HCT116 (cell line): ENCODE measurements around the gene ZNF621.

Source experiments
- ELF1 ChIP-seq: IDR thresholded peaks from 2 replicates; pipeline ENCODE4 v1.6.1; 2012; ENCODE audit warnings: low read depth, borderline replicate concordance
- FOSL1 ChIP-seq: IDR thresholded peaks from 2 replicates; pipeline ENCODE4 v1.6.1; 2012; ENCODE audit warnings: low read depth
- POLR2A ChIP-seq: IDR thresholded peaks from 2 replicates; pipeline ENCODE4 v1.7.0; 2011; ENCODE audit warnings: borderline replicate concordance; ENCODE audit not compliant: insufficient read depth, insufficient read length; ENCODE audit errors: extremely low read depth
- POLR2AphosphoS5 ChIP-seq: IDR thresholded peaks from 2 replicates; pipeline ENCODE4 v1.6.1; 2011; ENCODE audit warnings: mild to moderate bottlenecking, low read depth, low read length, moderate library complexity
- SRF ChIP-seq: IDR thresholded peaks from 2 replicates; pipeline ENCODE4 v1.6.1; 2012; ENCODE audit warnings: low read depth
- TCF7L2 ChIP-seq: IDR thresholded peaks from 2 replicates; pipeline ENCODE4 v1.7.0; 2011; ENCODE audit warnings: borderline replicate concordance, inconsistent platforms; ENCODE audit not compliant: insufficient read depth, insufficient read length; ENCODE audit errors: extremely low read depth
- YY1 ChIP-seq: IDR thresholded peaks from 2 replicates; pipeline ENCODE4 v1.6.1; 2011; ENCODE audit warnings: low read length, low read depth, moderate library complexity, mild to moderate bottlenecking; ENCODE audit not compliant: insufficient replicate concordance; ENCODE audit errors: extremely low read depth
- ZNF274 ChIP-seq: fragments of 200-500 bp; sonication (Bioruptor generic); IDR thresholded peaks from 2 replicates; pipeline ENCODE4 v1.6.1; 2014; ENCODE audit warnings: mild to moderate bottlenecking, low read depth, low read length, inconsistent platforms
- TF ChIP-seq, protein P1 (sequence below), 3 experiments: fragments of 200-600 bp in 1 of 3; sonication (generic) in 1 of 3; IDR thresholded peaks in 2 of 3; conservative IDR thresholded peaks in 1 of 3; 2 replicates each; pipeline ENCODE4 v1.5.1; 2012 to 2017; ENCODE audit warnings: low read depth in 2 of 3, low read length in 2 of 3, antibody characterized with exemption in 1 of 3, borderline replicate concordance in 1 of 3, control low read depth in 1 of 3, mild to moderate bottlenecking in 1 of 3, mixed read lengths in 1 of 3, mixed run types in 1 of 3, moderate library complexity in 1 of 3; ENCODE audit not compliant: insufficient read depth in 1 of 3
- TF ChIP-seq, protein P2 (sequence below): IDR thresholded peaks from 2 replicates; pipeline ENCODE4 v1.6.1; 2012
- TF ChIP-seq, protein P3 (sequence below): IDR thresholded peaks from 2 replicates; pipeline ENCODE4 v1.6.1; 2011; ENCODE audit warnings: mild to moderate bottlenecking, low read length, moderate library complexity; ENCODE audit not compliant: insufficient replicate concordance; ENCODE audit errors: extremely low read depth
- TF ChIP-seq, protein P4 (sequence below): IDR thresholded peaks from 2 replicates; pipeline ENCODE4 v1.6.1; 2012

DNA sequence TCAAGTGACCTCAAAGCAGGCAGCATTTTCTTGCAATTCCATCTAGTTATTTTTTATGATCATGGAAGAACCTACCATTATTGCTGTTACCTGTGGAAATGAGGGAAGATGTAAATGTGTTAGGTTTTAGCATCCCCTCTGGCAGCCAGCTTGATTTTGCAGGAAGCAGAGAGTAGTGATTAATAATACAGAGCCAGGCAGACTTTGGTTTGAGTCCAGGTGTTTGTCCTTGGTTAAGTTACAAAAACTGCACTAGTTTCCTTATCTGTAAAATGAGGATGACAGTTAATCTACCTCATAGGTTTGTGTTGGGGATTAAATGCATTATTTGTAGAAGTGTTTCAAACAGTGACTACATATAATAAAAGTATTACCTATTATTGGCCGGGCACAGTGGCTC, 6.7 kb upstream of the ZNF621 start:
- TF ChIP-seq, protein P1, sequence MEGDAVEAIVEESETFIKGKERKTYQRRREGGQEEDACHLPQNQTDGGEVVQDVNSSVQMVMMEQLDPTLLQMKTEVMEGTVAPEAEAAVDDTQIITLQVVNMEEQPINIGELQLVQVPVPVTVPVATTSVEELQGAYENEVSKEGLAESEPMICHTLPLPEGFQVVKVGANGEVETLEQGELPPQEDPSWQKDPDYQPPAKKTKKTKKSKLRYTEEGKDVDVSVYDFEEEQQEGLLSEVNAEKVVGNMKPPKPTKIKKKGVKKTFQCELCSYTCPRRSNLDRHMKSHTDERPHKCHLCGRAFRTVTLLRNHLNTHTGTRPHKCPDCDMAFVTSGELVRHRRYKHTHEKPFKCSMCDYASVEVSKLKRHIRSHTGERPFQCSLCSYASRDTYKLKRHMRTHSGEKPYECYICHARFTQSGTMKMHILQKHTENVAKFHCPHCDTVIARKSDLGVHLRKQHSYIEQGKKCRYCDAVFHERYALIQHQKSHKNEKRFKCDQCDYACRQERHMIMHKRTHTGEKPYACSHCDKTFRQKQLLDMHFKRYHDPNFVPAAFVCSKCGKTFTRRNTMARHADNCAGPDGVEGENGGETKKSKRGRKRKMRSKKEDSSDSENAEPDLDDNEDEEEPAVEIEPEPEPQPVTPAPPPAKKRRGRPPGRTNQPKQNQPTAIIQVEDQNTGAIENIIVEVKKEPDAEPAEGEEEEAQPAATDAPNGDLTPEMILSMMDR (IDR thresholded peaks at IDR 0.05 in 2 of 3, conservative IDR thresholded peaks at IDR 0.05 in 1 of 3; ENCODE audit: borderline replicate concordance in 1 of 3, insufficient read depth in 1 of 3, low read depth in 2 of 3, low read length in 2 of 3): no peak
- no peak for TF ChIP-seq YY1
- TF ChIP-seq ELF1: no peak
- TF ChIP-seq POLR2A: no peak
- TF ChIP-seq, protein P2, sequence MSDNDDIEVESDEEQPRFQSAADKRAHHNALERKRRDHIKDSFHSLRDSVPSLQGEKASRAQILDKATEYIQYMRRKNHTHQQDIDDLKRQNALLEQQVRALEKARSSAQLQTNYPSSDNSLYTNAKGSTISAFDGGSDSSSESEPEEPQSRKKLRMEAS: no peak
- no peak for TF ChIP-seq TCF7L2
- TF ChIP-seq SRF: no peak
- TF ChIP-seq POLR2AphosphoS5: no peak
- TF ChIP-seq FOSL1: no peak
- TF ChIP-seq ZNF274: no peak
- TF ChIP-seq, protein P3, sequence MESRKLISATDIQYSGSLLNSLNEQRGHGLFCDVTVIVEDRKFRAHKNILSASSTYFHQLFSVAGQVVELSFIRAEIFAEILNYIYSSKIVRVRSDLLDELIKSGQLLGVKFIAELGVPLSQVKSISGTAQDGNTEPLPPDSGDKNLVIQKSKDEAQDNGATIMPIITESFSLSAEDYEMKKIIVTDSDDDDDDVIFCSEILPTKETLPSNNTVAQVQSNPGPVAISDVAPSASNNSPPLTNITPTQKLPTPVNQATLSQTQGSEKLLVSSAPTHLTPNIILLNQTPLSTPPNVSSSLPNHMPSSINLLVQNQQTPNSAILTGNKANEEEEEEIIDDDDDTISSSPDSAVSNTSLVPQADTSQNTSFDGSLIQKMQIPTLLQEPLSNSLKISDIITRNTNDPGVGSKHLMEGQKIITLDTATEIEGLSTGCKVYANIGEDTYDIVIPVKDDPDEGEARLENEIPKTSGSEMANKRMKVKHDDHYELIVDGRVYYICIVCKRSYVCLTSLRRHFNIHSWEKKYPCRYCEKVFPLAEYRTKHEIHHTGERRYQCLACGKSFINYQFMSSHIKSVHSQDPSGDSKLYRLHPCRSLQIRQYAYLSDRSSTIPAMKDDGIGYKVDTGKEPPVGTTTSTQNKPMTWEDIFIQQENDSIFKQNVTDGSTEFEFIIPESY: no peak
- TF ChIP-seq, protein P4, sequence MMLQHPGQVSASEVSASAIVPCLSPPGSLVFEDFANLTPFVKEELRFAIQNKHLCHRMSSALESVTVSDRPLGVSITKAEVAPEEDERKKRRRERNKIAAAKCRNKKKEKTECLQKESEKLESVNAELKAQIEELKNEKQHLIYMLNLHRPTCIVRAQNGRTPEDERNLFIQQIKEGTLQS: no peak
